ENCODE measurements around the gene SLC39A9. TPM values are rescaled to one million over a fixed set of nuclear protein-coding genes. Genes with fewer than 3 reads are reported as not detected.
"Not testable (repeated sequence)": the region's sequence is repeated elsewhere in the genome, so short reads cannot be mapped to it uniquely, and the experiment has no call there.

SLC39A9 gene
- polyA plus RNA-seq, 4 donors, result 74.9 to 92.8 (median 82.1) TPM

- no peak for DNase-seq (ENCODE audit: low read depth in 4 of 4, low spot score in 2 of 4)
Observed at GRCh38 chr14:69471916-69472315, 73.4 kb downstream of the SLC39A9 start.

DNA sequence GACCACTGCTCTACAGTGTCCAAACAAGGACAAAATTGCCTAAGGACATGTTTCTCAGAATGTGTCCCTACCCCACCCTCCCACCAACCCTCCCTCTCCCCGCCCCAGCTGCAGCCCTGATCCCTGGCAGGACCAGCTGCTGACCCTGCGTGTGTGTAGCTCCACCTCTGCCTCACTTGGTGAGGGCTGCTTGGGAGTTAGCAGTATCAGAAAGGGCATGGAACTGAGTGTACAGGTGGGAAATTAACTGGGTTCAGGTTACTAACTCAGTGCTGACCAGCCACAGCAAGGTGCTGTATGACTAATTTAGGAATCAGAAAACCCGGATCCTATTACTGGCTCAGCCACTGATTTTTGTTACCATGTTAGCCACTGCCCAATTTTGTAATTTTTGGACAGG, 74.8 kb downstream of the SLC39A9 start:
- no peak for DNase-seq (ENCODE audit: low read depth in 4 of 4, low spot score in 2 of 4)

DNA sequence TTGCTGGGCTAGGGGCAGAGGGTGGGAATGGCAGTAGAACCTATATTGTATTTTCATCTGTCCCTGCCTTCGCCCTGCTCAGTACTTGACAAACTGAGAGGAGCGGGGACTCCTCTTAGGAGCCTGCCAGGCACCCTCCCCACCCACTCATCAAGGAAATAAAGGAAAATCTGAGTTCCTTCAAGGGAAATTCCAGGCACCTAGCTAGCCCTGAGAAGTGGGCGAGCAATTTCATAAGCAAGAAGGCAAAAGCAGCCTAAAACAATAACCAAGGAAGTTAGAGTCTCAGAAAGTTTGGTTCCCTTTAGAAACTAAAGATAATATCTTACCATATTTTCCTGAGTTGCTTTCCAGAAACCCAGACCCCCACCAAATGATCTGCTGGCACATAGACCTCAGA, 75.5 kb downstream of the SLC39A9 start:
- no peak for DNase-seq (ENCODE audit: low read depth in 4 of 4, low spot score in 2 of 4)

DNA sequence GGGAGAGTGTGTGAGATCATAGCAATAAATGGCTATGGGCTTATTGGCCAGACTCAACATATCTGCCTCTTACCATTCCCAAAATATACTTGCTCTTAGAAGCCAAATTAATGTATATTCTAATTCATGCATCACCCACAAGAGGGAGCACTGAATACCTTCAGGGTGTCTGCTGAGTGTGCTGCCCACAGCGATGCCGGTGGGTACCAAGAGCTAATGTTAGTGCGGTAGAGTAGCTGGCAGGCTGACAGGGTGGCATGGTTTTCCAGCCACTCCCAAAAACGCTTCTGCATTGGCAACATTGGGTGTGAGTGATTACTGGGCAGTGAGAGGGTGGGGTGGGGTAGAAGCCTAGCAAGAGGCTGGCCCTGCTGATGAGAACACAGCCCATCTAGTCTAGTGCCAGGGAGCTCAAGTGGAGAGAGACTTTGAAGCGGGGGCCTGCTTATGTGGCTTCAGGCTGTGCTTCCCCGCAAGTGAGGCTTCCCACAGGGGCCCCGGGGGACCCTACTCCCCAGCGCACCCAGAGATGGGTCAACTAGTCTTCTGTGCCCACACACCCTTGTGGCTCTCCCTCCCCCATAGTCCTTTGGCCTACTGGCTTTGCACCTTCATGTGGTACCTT, 76.8 kb downstream of the SLC39A9 start:
- DNase-seq (ENCODE audit: low read depth in 4 of 4, low spot score in 2 of 4), result no peak

GRCh38 chr14:69476824-69477450, 78.4 kb downstream of the SLC39A9 start:
- DNase-seq (ENCODE audit: low read depth in 4 of 4, low spot score in 2 of 4), result not testable (repeated sequence)

DNA sequence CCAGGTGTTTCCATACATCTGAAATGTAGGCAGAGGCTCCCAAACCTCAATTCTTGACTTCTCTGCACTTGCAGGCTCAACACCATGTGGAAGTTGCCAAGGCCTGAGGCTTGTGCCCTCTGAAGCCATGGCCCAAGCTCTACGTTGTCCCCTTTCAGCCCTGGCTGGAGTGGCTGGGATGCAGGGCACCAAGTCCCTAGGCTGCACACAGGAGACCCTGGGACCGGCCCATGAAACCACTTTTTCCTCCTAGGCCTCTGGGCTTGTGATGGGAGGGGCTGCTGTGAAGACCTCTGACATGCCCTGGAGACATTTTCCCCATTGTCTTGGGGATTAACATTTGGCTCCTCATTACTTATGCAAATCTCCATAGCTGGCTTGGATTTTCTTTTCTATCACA, 79.6 kb downstream of the SLC39A9 start:
- DNase-seq (ENCODE audit: low read depth in 4 of 4, low spot score in 2 of 4), result not testable (repeated sequence)

DNA sequence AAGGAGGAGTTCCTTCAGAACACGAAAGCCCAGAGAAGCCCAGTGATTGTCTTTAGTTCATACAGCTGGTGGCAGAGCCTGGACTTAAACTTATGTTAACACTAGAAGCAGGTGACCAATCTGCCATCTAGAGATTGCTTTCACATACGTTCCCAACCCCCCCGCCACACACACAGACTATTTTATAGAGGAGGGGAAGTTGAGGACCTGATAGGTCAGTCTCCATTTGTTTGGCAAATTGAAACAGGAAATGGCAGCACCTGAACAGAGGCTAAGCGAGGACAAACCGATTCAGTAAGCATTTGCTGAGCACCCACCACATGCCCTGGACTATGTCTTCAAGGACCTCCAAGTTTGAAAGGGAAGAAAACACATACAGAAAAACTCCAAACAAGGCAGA, 81.2 kb downstream of the SLC39A9 start:
- DNase-seq (ENCODE audit: low read depth in 4 of 4, low spot score in 2 of 4), result no peak

GRCh38 chr14:69480136-69480535, 81.6 kb downstream of the SLC39A9 start:
- DNase-seq (ENCODE audit: low read depth in 4 of 4, low spot score in 2 of 4), result no peak

DNA sequence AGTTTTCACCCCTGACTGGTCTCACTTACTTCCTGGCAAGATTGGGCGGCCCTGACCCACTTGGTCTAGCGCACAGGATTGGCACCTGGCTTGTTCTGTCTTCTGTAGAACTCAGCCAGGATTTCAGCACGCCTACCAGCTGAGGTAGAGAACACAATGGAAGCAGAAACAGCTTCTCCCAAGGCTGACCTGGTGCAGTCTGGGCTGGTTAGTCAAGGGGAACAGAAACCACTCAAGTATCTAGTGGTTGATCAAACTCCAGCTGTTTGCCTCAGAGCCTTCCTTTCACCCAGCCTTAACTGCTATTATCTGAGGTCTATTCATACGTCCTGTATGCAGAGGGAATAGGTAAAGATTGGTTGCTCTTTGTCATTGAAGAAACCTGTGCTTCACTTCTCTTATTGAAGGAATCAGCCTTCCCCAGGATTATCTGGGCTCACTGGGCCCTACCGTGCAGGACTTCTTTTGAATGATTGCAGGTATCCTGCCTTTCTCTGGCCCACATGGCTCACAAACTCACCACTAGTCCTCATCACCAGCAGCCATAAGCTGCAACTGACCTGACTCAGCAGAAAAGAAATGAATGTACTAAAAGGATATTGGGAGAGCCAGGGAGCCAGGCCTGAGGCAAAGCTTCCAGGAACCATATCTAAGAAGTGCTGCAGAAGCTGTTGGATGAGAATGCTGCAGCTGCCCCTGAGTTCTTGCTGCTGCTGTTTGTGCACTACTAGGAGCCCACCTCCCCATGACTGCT, 83.5 kb downstream of the SLC39A9 start:
- no peak for DNase-seq (ENCODE audit: low read depth in 4 of 4, low spot score in 2 of 4)

DNA sequence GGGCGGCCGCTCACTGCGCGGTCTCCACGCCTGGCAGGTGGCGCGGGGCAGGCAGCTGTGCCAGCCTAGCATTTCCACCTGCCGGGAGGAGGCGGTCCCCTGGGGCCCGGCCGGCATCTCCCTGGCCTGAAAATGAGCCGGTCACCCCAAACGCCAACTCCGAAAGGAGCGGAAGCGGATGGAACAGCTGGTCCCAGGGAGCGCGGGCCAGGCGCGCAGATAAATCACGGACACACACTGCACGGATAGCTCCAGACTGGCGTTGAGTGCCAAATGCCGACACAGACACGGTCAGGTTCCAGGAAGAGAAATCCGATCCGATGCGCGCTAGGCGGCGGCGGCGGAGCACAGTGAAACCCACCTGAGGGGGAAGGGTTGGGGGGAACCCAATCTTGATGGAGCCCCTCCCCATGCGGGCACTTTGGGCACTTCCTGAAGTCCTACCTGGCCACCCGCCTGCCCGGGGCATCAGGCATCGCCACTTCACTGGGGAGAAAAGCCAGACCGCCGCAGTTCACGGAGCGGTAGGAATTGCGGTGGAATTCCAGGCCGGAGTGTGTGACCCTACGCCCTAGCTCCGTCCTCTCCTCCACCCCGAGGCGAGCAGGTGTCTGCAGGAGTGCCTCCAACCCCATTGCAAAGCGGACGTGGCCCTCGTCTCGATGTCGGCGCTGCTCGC, 85.4 kb downstream of the SLC39A9 start:
- peak in 3 of 4 donors; percentile 34 to 37 (median 37) for DNase-seq (ENCODE audit: low read depth in 4 of 4, low spot score in 2 of 4)

GRCh38 chr14:69484444-69485314, 86.2 kb downstream of the SLC39A9 start, which contains the start of gene PLEKHD1:
Gene PLEKHD1 (plus strand): TSS chr14:69484728. CDS start chr14:69484966, 238 bp downstream.
- DNase-seq (ENCODE audit: low read depth in 4 of 4, low spot score in 2 of 4), result no peak

DNA sequence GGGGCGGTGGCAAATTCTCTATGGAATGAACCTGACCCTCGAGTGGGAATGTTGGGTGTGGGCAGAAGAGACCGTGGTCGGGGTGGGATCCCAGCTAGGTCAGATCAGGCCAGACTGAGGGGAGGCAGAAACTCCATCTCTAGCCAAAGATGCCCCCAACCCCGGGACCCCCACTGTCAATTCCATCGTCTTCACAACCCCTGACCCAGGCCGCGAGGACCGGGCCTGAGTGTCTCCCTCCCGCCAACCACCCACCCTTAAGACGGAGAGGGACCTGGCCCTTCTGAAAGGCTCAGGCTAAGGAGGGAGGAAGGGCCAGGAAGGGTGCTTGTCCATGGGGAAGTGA, 86.8 kb downstream of the SLC39A9 start:
- no peak for DNase-seq (ENCODE audit: low read depth in 4 of 4, low spot score in 2 of 4)

- no peak for DNase-seq (ENCODE audit: low read depth in 4 of 4, low spot score in 2 of 4)
Observed at GRCh38 chr14:69485701-69486100, 87.2 kb downstream of the SLC39A9 start.

DNA sequence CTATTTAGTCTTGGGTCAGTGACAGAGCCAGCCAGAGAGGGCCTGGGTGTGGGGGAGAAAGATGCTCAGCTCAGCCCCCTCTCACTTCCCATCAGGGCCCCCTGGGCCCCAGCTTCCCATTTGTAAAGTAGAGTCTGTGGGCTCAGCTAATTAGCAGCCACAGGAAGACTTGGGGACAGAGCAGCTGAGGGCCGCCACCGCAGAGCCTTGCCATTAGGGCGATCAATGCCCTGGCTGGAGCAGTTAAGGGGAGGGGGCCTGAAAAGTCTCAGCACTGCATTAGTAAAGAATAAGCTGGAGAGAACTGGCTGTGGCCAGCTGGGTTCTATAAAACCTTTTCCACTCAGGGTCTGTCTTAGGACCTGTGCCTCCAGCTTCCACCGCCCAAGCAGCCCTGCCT, 88.7 kb downstream of the SLC39A9 start:
- no peak for DNase-seq (ENCODE audit: low read depth in 4 of 4, low spot score in 2 of 4)

- no peak for DNase-seq (ENCODE audit: low read depth in 4 of 4, low spot score in 2 of 4)
Observed at GRCh38 chr14:69487771-69488170, 89.3 kb downstream of the SLC39A9 start.

GRCh38 chr14:69489495-69489894, 91.0 kb downstream of the SLC39A9 start:
- DNase-seq (ENCODE audit: low read depth in 4 of 4, low spot score in 2 of 4), result no peak

DNA sequence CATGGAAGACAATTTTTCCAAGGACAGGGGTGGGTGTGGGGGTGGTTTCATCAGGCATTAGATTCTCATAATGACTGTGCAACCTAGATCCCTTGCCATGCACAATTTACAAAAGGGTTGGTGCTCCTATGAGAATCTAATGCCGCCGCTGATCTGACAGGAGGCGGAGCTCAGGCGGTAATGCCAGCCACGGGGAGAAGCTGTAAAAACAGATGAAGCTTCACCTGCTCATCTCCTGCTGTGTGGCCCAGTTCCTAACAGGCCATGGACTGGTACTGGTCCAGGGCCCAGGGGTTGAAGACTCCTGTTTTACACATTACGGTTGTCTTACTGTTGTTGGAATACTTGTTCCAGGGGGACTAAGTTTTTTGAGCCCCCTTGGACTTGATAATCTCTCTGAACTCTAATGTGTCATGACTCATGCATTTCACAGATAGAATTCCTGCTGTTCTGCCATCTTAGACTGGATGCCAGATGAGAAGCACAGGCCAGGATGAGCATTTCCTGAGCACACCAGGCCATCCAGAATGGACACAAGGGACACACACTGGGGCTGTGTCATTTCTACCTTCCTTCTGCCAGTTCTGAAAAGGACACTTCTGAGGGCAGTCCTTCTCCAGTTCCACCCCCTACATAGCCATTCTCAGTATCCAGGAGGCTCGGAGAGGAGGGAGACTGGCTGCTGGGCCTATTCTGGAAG, 91.9 kb downstream of the SLC39A9 start:
- no peak for DNase-seq (ENCODE audit: low read depth in 4 of 4, low spot score in 2 of 4)

DNA sequence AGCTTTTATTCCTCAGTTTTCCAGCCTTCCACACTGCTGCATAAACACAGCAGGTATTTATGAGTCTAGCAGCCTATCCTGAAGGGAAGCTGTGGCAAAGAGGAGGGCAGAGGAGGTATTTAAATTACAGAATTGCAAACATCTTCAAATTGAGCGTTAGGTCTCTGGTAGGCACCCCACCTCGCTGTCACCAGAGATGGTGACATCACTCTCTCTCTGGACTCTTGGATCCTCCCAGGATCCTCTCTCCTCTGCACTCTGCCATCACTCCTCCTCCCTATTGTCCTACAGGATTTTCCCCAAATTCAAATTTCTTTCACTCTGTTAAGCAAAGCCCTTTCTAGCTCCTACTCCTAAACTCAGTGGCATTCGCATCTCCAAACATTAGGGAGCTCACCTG, 92.7 kb downstream of the SLC39A9 start:
- DNase-seq (ENCODE audit: low read depth in 4 of 4, low spot score in 2 of 4), result no peak

DNA sequence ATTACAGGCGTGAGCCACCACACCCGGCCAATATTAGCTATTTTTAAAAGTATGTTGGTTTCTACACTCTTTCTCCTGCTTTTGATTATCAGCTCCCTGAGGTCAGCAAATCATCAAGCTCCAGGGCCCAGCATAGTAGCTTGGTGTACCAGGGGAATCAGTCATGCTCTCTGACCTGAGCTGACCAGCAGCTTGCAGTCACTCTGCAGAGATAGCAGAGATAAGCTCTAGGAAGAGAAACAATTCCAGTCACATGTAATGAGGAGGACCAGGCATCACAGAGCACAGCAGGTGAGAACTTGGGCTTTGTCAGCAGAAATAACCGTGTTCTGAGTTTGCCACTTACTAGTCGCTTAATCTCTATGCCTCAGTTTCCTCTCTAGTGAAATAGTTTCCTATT, 94.5 kb downstream of the SLC39A9 start:
- DNase-seq (ENCODE audit: low read depth in 4 of 4, low spot score in 2 of 4), result no peak

GRCh38 chr14:69493791-69494190, 95.3 kb downstream of the SLC39A9 start:
- DNase-seq (ENCODE audit: low read depth in 4 of 4, low spot score in 2 of 4), result no peak
